HEK293 (cell line): ENCODE results near the gene TIAM1.

Source experiments
- CTCF ChIP-seq: fragments of 450-650 bp; formaldehyde crosslinking; IDR thresholded peaks from 2 replicates; pipeline ENCODE4 v1.5.1; 2016; ENCODE audit warnings: missing biosample characterization, missing genetic modification characterization
- ELK4 ChIP-seq: IDR thresholded peaks from 2 replicates; pipeline ENCODE4 v1.6.1; 2011; ENCODE audit warnings: mild to moderate bottlenecking, low read depth, low read length, borderline replicate concordance
- KLF16 ChIP-seq: fragments of 450-650 bp; formaldehyde crosslinking; IDR thresholded peaks from 2 replicates; pipeline ENCODE4 v1.5.1; 2017; ENCODE audit warnings: missing biosample characterization, missing genetic modification characterization
- KLF7 ChIP-seq: fragments of 450-650 bp; formaldehyde crosslinking; IDR thresholded peaks from 2 replicates; pipeline ENCODE4 v1.5.1; 2016; ENCODE audit warnings: missing biosample characterization, missing genetic modification characterization, borderline replicate concordance
- PATZ1 ChIP-seq: fragments of 450-650 bp; formaldehyde crosslinking; IDR thresholded peaks from 2 replicates; pipeline ENCODE4 v1.5.1; 2016; ENCODE audit warnings: missing biosample characterization, missing genetic modification characterization
- RBAK ChIP-seq: fragments of 450-650 bp; formaldehyde crosslinking; IDR thresholded peaks from 2 replicates; pipeline ENCODE4 v1.5.1; 2016; ENCODE audit warnings: missing biosample characterization, missing genetic modification characterization
- REST ChIP-seq: fragments of 450-650 bp; formaldehyde crosslinking; IDR thresholded peaks from 2 replicates; pipeline ENCODE4 v1.5.1; 2016; ENCODE audit warnings: missing biosample characterization, missing genetic modification characterization
- TRIM28 ChIP-seq: IDR thresholded peaks from 2 replicates; pipeline ENCODE4 v1.6.1; 2011; ENCODE audit warnings: low read length, control low read depth, borderline replicate concordance
- YY1 ChIP-seq: fragments of 450-650 bp; formaldehyde crosslinking; IDR thresholded peaks from 2 replicates; pipeline ENCODE4 v1.5.1; 2018; ENCODE audit warnings: missing biosample characterization, missing genetic modification characterization
- ZBTB17 ChIP-seq: fragments of 450-650 bp; formaldehyde crosslinking; IDR thresholded peaks from 2 replicates; pipeline ENCODE4 v1.5.1; 2016; ENCODE audit warnings: missing biosample characterization, missing genetic modification characterization
- ZNF132 ChIP-seq: fragments of 450-650 bp; formaldehyde crosslinking; IDR thresholded peaks from 2 replicates; pipeline ENCODE4 v1.5.1; 2017; ENCODE audit warnings: missing biosample characterization, missing genetic modification characterization, borderline replicate concordance
- ZNF416 ChIP-seq: fragments of 450-650 bp; formaldehyde crosslinking; IDR thresholded peaks from 2 replicates; pipeline ENCODE4 v1.5.1; 2016; ENCODE audit warnings: missing biosample characterization, missing genetic modification characterization
- ZNF423 ChIP-seq: fragments of 450-650 bp; formaldehyde crosslinking; IDR thresholded peaks from 2 replicates; pipeline ENCODE4 v1.5.1; 2016; ENCODE audit warnings: missing biosample characterization, missing genetic modification characterization
- ZSCAN18 ChIP-seq: fragments of 450-650 bp; formaldehyde crosslinking; IDR thresholded peaks from 2 replicates; pipeline ENCODE4 v1.5.1; 2016; ENCODE audit warnings: missing biosample characterization, missing genetic modification characterization

GRCh38 chr21:31190516-31190915, 153.5 kb downstream of the TIAM1 start:
- TF ChIP-seq CTCF (no peak), ZNF423 (tag by site-specific recombination) (no peak), YY1 (tag by site-specific recombination) (no peak), KLF16 (tag by site-specific recombination) (no peak), TRIM28 (no peak), ELK4 (no peak), ZNF132 (tag by site-specific recombination) (no peak), ZNF416 (tag by site-specific recombination) (no peak), KLF7 (tag by site-specific recombination) (no peak), REST (tag by site-specific recombination) (no peak), ZBTB17 (tag by site-specific recombination) (no peak), ZSCAN18 (tag by site-specific recombination) (no peak), PATZ1 (no peak), RBAK (tag by site-specific recombination) (no peak)
